GM12801 (cell line): Measurements from ENCODE around the gene AKT3.

Experiments
- CTCF ChIP-seq: IDR thresholded peaks from one replicate; pipeline ENCODE4 v1.5.1; 2011; ENCODE audit warnings: control low read depth; ENCODE audit not compliant: insufficient read length; ENCODE audit errors: extremely low read depth

The AKT3 gene

GRCh38 chr1:243814718-243815117 is 35.3 kb downstream of the AKT3 start:
- TF ChIP-seq CTCF, result no peak

- no peak for TF ChIP-seq CTCF
Observed at GRCh38 chr1:243806310-243806709, 43.7 kb downstream of the AKT3 start.

- TF ChIP-seq CTCF, result no peak
Observed at GRCh38 chr1:243802736-243803135, 47.3 kb downstream of the AKT3 start.

GRCh38 chr1:243801378-243801777 is 48.7 kb downstream of the AKT3 start:
- no peak for TF ChIP-seq CTCF

- no peak for TF ChIP-seq CTCF
Observed at GRCh38 chr1:243799908-243800307, 50.1 kb downstream of the AKT3 start.

GRCh38 chr1:243798726-243799125 is 51.3 kb downstream of the AKT3 start:
- no peak for TF ChIP-seq CTCF

- TF ChIP-seq CTCF, result no peak
Observed at GRCh38 chr1:243796016-243796415, 54.0 kb downstream of the AKT3 start.

GRCh38 chr1:243793298-243793697 is 56.7 kb downstream of the AKT3 start:
- TF ChIP-seq CTCF, result no peak
